Superior temporal gyrus (tissue), 1 donor: ENCODE measurements around the gene PIAS1.
"Not testable (repeated sequence)": the region's sequence is repeated elsewhere in the genome, so short reads cannot be mapped to it uniquely, and the experiment has no call there.

Source experiments
- DNase-seq: peaks from one replicate; pipeline ENCODE4 v3.0.0-alpha.2; 2016; ENCODE audit errors: extremely low spot score

Gene PIAS1

DNA sequence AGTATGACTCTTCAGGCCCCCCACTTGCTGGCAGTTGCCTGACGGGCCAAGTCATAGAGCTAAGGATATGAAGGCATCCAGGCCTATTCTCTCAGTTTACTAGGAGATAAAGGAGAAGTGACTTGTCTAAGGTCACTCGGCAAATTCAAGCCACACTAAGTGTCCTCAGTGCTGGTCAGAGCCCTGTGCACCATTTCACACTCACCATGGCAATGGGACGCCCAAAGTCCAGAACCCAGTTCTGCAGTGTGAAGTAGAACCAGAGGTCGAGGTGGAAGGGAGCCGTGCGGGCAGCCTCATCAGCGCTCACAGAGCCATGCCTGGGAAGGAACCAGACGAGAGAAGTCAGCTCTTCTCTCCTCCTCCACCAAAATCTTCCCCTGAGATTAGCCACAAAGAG, 164.2 kb downstream of the PIAS1 start:
- no peak for DNase-seq

- no peak for DNase-seq
These were observed 165.0 kb downstream of the PIAS1 start for GRCh38 chr15:68218847-68219798.

- no peak for DNase-seq
These were observed 166.4 kb downstream of the PIAS1 start for GRCh38 chr15:68220489-68220888.

- no peak for DNase-seq
These were observed 166.9 kb downstream of the PIAS1 start for GRCh38 chr15:68220967-68221366.

DNA sequence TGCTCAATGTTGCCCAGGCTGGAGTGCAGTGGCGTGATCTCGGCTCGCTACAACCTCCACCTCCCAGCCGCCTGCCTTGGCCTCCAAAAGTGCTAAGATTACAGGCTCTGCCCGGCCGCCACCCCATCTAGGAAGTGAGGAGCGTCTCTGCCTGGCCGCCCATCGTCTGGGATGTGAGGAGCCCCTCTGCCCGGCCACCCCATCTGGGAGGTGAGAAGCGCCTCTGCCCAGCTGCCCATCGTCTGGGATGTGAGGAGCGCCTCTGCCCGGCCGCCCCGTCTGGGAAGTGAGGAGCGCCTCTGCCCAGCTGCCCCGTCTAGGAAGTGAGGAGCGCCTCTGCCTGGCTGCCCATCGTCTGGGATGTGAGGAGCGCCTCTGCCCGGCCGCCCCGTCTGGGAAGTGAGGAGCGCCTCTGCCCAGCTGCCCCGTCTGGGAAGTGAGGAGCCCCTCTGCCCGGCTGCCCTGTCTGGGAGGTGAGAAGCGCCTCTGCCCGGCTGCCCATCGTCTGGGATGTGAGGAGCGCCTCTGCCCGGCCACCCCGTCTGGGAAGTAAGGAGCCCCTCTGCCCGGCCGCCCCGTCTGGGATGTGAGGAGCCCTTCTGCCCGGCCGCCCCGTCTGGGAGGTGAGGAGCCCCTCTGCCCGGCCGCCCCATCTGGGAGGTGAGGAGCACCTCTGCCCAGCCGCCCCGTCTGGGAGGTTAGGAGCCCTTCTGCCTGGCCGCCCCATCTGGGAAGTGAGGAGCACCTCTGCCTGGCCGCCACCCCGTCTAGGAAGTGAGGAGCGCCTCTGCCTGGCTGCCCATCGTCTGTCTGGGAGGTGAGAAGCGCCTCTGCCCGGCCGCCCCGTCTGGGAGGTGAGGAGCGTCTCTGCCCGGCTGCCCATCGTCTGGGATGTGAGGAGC, 167.7 kb downstream of the PIAS1 start:
- not testable (repeated sequence) for DNase-seq

- DNase-seq, result not testable (repeated sequence)
These were observed 168.3 kb downstream of the PIAS1 start for GRCh38 chr15:68222432-68222743.

DNA sequence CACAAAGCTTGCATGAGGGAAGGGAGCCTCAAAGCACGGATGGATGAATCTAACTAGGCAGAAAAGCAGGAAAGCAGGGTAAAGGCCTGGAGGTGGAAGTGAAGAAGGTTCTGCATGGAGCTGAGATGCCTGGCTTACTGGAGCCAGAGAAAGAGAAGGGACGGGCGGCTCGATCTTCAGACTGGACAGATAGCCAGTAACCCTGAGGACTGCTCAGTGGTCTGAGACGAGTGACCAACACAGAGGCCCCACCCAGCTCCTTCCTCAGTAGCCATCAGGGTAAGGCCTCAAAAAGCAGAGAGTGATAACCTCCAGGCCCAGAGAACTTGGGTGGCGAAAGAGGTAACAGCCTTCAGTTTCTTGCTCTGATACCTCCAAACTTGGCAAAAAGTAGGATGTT, 169.1 kb downstream of the PIAS1 start:
- no peak for DNase-seq

- DNase-seq, result no peak
These were observed 170.0 kb downstream of the PIAS1 start for GRCh38 chr15:68224108-68224507.

DNA sequence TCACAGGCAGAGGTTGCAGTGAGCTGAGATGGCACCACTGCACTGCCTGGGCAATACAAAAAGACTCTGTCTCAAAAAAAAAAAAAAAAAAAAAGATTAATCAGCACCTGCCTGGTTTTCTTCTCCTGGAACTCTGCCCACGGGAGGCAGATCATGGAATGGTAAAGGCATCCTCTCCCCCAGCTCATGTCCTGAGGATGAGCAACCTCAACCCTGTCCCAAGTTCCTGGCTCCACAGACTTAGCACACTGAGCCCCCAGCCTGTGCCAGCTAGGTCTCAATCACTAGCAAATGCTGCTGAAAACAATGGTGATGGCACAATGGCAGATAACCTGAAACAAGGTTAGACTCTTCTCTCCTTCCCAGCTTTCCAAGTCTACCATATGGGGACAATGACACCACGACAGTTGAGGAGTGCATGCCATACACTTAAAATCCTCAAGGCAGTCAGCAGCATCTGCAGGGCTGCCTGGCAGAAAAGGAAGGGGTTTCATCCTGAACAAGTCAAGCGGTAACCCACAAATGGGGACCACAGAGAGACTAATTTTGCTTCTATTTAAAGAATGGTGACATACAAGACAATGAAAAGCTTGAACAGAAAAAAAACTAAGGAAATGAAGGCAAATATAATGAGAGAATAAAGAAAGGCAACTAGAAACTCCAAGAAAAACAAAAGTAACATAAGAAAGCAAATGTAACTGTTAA, 170.6 kb downstream of the PIAS1 start:
- DNase-seq, result no peak

- not testable (repeated sequence) for DNase-seq
These were observed 171.3 kb downstream of the PIAS1 start for GRCh38 chr15:68225442-68225841.

DNA sequence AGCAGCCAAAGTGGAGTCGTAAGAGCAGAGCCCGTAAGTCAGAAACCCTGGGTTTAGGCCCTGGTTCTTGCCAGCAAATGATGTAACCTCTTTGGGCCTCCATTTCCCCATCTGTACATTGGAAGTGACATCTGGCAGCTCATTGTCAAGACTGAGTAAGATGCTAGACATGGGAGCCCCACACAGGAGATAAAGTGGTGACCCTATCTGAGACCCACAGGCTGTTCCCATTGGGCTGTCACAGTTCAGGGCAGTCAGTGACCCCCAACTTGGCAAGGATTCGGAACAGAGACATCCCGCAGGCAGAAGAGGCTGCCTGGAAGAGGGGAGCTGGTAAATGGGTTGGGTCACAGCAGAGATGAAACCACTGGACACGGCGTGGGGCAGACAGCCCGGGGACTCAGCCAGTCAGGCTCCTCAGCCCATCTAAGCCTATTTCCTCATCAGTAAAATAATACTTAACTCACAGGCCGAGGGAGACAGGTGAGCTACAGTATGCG, 173.6 kb downstream of the PIAS1 start:
- no peak for DNase-seq

DNA sequence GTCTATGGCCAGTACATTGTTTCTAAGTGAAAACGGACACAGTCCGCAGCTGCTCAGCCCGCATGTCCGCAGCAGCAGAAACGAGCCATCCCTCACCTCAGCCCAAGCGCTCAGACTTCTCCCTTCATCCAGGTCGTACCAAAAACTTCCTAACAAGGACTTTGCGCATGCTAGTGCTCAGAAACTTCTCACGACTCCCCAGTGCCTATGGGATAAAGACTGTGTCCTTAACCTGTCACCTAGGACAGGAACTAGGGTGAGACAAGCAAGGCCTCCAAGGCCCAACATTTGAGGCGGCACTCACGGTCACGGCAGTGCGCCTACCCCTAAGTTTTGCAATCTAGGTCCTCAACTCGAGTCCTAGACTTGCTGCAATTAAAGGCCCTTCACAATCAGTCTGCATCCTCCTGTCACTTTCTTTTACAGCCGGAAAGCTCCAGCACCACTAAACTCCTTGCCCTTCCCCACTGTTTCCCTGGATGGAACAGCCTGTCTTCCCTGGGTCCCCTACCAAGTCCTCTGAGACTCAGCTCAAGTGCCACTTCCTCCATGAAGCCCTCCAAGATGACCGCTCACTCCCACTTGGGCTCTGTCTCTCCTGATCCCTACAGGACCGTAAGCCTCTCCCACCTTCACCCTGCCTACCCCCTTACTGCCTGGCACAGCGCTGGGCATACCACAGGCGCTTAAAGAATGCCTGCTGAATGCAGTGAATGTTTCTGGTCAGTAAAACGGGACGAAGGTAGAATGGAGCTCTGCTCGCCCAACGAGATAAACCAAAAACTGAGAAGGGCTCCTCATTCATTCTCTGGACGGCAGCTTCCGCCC, 174.2 kb downstream of the PIAS1 start:
- no peak for DNase-seq

DNA sequence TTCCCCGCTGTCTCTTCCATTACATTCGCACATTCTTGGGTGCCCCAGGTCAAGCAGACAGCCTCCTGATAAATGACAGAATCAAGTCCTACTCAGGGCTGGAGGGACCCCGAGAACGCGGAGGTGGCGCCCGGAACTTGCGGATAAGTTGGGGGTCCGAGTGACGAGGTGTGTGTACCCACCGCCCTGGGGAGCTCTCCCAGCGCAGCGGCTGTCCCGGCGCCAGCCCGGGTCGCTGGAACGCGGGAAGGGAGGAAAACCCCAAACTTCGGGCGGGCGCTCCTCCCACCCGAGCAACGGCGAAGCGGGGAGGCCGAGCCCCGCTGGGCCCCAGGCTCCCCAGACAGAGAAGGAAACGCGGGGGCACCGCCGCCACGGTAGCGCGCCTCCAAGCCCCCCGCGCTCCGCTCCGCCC, 174.9 kb downstream of the PIAS1 start:
- no peak for DNase-seq

DNA sequence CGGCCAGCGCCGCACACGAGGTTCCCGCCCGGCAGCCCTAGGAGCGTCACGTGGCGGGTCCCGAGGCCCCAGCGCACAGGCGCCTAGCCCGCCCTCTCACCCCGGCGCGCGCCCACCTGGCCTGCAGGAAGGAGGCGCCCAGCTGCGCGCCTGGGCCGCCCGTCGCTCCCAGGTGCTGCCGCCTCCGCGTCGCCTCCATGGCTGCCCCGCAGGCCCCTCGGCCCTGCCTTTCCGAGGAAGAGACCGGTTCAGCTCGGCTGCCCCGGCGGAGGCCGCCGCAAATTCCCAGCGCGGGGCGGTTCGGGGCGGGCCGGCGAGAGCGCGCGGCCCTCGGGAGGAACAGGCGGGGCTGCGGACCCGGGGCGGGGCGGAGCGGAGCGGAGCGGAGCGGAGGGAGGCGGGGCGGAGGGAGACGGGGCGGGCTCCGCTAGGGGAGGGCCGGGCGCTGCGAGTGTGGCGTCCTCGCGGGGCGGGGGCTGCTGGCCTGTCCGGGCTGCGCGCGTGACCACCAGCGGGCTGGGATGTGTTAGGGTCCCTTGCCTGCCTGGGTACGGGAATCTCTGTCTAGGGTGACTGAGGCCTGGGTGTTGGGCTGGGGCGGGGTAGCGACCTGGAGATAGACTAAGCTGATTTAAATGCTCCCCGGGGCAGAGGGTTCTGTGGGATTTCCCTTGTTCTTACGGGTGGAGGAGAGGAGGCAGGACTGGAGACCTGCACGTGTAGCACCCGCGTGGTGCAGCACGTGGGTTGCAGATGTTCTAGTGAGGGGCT, 175.5 kb downstream of the PIAS1 start, which contains the start of gene CLN6:
Gene CLN6, minus strand, starts transcription at position 343 of the 771 bp plus-strand sequence. Its CDS starts 144 bp downstream, at position 199.
- DNase-seq, result peak; percentile 79

GRCh38 chr15:68230157-68231100, 176.3 kb downstream of the PIAS1 start:
- DNase-seq, result peak; percentile 52

DNA sequence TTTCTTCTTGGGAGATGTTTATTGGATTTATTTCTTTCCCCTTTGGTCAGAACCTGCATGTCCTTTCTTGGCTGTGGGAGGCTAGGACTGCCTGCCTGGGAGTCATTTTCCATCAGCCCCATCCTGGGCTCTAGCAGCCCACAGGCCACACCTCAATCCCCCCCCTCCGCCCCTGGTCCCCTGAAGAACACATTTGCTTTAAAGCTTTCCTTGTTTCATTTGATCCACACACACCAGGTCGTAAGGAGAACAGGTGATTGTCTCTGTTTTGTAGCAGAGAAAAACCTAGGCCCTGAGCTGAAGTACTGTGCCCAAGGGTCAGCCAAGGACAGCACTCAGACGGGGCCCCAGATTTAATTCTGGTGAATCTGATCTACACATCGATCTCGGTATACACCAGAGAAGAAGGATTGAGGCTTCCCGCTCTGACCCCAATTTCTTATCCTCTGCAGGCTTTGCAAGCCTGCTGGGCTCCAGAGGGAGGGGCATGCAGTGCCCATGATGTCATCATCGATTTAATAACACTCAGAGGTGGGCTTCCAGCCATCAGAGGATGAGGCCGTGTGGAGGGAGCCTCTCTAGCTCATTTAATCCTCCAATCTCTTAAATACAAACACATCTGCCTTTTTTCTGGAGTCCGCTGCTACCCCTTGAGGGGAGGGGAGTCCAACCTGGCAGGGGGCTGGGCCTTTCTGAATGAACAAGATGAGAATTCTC, 177.1 kb downstream of the PIAS1 start:
- DNase-seq, result no peak

- DNase-seq, result no peak
These were observed 178.3 kb downstream of the PIAS1 start for GRCh38 chr15:68232449-68232848.

- no peak for DNase-seq
These were observed 178.8 kb downstream of the PIAS1 start for GRCh38 chr15:68232937-68233336.
